ENCODE results near the gene DAPP1. TPM values are rescaled to one million over a fixed set of nuclear protein-coding genes. Genes with fewer than 3 reads are reported as not detected.
A peak's percentile ranks its signal among the peaks of the same experiment; 100 is the strongest.

The DAPP1 gene
- total and polyA plus RNA-seq, 10 of the 15 experiments (the other 5 are each of a cell fraction or from before 2014, with no cell fraction given) = 46.5 to 147 (median 74.2) TPM

- TF ChIP-seq PRDM15 (CRISPR knock-in tag; IDR thresholded peaks at IDR 0.05) = no peak
- TF ChIP-seq YBX1 (IDR thresholded peaks at IDR 0.05) = no peak
Observed at GRCh38 chr4:99891351-99891750, 74.7 kb downstream of the DAPP1 start (continued).

GRCh38 chr4:99893029-99893428, 76.4 kb downstream of the DAPP1 start:
- Histone ChIP-seq H3K79me2 (ENCODE audit: control insufficient read depth, insufficient read depth, low read length) (peaks cover 30% of the 10 kb centered on the region), H3K36me3 (ENCODE audit: control insufficient read depth in 2 of 2, insufficient read depth in 2 of 2, low read length in 1 of 2) (peaks cover 0 to 5% of the 10 kb centered on the region in 2 experiments; a peak in 1 of 4 replicates)
- CTCF ChIA-PET = interaction anchor here (0.6 to 2.0 kb wide), 2 partner anchors 48 to 85 kb away, joined by 4 to 9 read pairs; no protein-coding TSS in a partner anchor

More at GRCh38 chr4:99893029-99893428, 76.4 kb downstream of the DAPP1 start:
- ChIA-PET SMC1A (ENCODE audit: uncharacterized antibody, unreplicated experiment) (interaction anchor here (1.8 kb wide), 1 partner anchor 54 kb away, joined by 7 read pairs; the partner anchor contains the start of gene DNAJB14), POLR2A (interaction anchor here (3.2 kb wide), 1 partner anchor 56 kb away, joined by 23 read pairs; the partner anchor contains the start of genes DNAJB14 and H2AZ1), RAD21 (ENCODE audit: unreplicated experiment) (no interaction called here)
- no peak for FAIRE-seq
- Histone ChIP-seq H3K27me3 (replicated peaks in 1 of 2; ENCODE audit: control insufficient read depth in 2 of 2, insufficient read depth in 2 of 2, low read length in 1 of 2) (no peaks in the 10 kb centered on the region), H3K4me2 (ENCODE audit: control insufficient read depth, insufficient read depth) (peak overlapping the region; percentile 88), H3K9me3 (replicated peaks; ENCODE audit: control insufficient read depth, insufficient read depth, low read length) (no peaks in the 10 kb centered on the region), H3K27ac (ENCODE audit: control insufficient read depth, insufficient read depth) (no peak overlapping the region; the same call in 1 of the 2 replicates), H2AFZ (ENCODE audit: control insufficient read depth, low read depth, low read length) (no peak overlapping the region), H4K20me1 (ENCODE audit: control insufficient read depth, insufficient read depth) (no peaks in the 10 kb centered on the region), H3K4me3 (peak overlapping the region; percentile 100), H3K9ac (ENCODE audit: control insufficient read depth, insufficient read depth, low read length) (peak overlapping the region; percentile 96), H3K4me1 (ENCODE audit: control insufficient read depth, insufficient read depth, low read length) (no peaks in the 10 kb centered on the region)
- intact Hi-C loops (cut with micrococcal nuclease; ENCODE audit: unreplicated experiment) (no loop called here), in situ Hi-C loops (cut with MboI) (loop anchor here (5.0 kb wide), 1 partner anchor 331 kb away; the partner anchor contains the start of gene TRMT10A)
- TF ChIP-seq RAD21 (IDR thresholded peaks at IDR 0.05; ENCODE audit: insufficient read depth, low read depth, low read length) = no peak
- TF ChIP-seq ZZZ3 (IDR thresholded peaks at IDR 0.05; ENCODE audit: control insufficient read depth, insufficient read length, low read depth) = no peak
- no peak for TF ChIP-seq SP1 (IDR thresholded peaks at IDR 0.05; ENCODE audit: low read depth, low read length)
- TF ChIP-seq USF2 (IDR thresholded peaks at IDR 0.05; ENCODE audit: borderline replicate concordance, low read depth, low read length) = no peak
- TF ChIP-seq RCOR1 (conservative IDR thresholded peaks at IDR 0.05; ENCODE audit: low read depth, low read length) = no peak
- TF ChIP-seq CHD4 (IDR thresholded peaks at IDR 0.05) = no peak
- TF ChIP-seq NFXL1 (IDR thresholded peaks at IDR 0.05; ENCODE audit: borderline replicate concordance) = no peak
- TF ChIP-seq ZBTB4 (CRISPR knock-in tag; IDR thresholded peaks at IDR 0.05) = no peak
- TF ChIP-seq MTA2 (IDR thresholded peaks at IDR 0.05; ENCODE audit: low read depth) = no peak
- no peak for TF ChIP-seq CBX5 (IDR thresholded peaks at IDR 0.05; ENCODE audit: low read depth)
- TF ChIP-seq EGR1 (IDR thresholded peaks at IDR 0.05; ENCODE audit: borderline replicate concordance in 1 of 2, low read depth in 2 of 2, low read length in 2 of 2) = no peak
- no TSS peak for BruUV-seq (replicated peaks)
- 90% methylated on average over 8 of the region's 8 CpGs for WGBS (ENCODE audit: insufficient coverage, insufficient replicate concordance, low lambda C conversion rate, missing lambda C conversion rate)
- no peak for ATAC-seq
- no peak for DNase-seq (ENCODE audit: low read depth, low spot score)
